Transverse colon (tissue), 3 donors: ENCODE measurements around the gene STK17B.

Experiments
- EP300 ChIP-seq: sonication (generic); formaldehyde crosslinking; IDR thresholded peaks from one replicate; pipeline ENCODE4 v1.6.1; 2017; ENCODE audit warnings: antibody characterized with exemption, low read depth
- POLR2A ChIP-seq: fragments of 450-650 bp; IDR thresholded peaks from one replicate; pipeline ENCODE4 v1.6.1; 2016; ENCODE audit warnings: antibody characterized with exemption, mild to moderate bottlenecking, moderate library complexity
- TF ChIP-seq, protein P1 (sequence below), 5 experiments: fragments of 200-600 bp in 3 of 5; fragments of 450-650 bp in 2 of 5; sonication (generic) in 3 of 5; IDR thresholded peaks; 1 replicate in 2 of 5; 2 replicates in 3 of 5; pipeline ENCODE4 v1.5.1; 2016 to 2017; ENCODE audit warnings: antibody characterized with exemption in 5 of 5, inconsistent platforms in 3 of 5, mild to moderate bottlenecking in 2 of 5, moderate library complexity in 1 of 5

DNA sequence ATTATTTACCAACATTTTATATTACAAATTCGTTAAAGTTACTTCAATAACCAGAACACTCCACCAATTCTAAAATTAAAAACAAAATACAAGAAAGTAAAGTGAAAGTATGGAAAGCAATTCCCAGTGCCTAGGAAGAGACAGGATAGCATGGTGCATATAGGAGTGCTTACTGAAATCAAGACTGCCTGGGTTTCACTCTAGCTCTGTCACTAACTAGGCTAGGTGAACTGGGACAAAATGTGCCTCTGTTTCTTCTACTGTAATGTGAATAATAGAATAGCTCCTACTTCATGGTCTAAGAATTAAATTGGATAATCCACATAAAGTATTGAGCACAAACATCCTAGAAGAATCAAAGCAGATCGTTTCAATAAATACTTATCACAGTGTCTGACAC, 22.6 kb downstream of the STK17B start:
- TF ChIP-seq POLR2A (no peak), EP300 (no peak)
- TF ChIP-seq, protein P1, sequence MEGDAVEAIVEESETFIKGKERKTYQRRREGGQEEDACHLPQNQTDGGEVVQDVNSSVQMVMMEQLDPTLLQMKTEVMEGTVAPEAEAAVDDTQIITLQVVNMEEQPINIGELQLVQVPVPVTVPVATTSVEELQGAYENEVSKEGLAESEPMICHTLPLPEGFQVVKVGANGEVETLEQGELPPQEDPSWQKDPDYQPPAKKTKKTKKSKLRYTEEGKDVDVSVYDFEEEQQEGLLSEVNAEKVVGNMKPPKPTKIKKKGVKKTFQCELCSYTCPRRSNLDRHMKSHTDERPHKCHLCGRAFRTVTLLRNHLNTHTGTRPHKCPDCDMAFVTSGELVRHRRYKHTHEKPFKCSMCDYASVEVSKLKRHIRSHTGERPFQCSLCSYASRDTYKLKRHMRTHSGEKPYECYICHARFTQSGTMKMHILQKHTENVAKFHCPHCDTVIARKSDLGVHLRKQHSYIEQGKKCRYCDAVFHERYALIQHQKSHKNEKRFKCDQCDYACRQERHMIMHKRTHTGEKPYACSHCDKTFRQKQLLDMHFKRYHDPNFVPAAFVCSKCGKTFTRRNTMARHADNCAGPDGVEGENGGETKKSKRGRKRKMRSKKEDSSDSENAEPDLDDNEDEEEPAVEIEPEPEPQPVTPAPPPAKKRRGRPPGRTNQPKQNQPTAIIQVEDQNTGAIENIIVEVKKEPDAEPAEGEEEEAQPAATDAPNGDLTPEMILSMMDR (IDR thresholded peaks at IDR 0.05) = no peak
